Esophagus squamous epithelium (tissue), 5 donors: ENCODE measurements around the gene GALNT11. TPM values are rescaled to one million over a fixed set of nuclear protein-coding genes. Genes with fewer than 3 reads are reported as not detected.

ENCODE experiments used
- DNase-seq: peaks from one replicate; lab custom pipeline; 2025; lab: John Stamatoyannopoulos, UW
- H3K27ac ChIP-seq, 4 donors: fragments of 200-600 bp; sonication (generic); one replicate each; pipeline ENCODE4 v1.5.1; 2016 to 2019; ENCODE audit warnings: mild to moderate bottlenecking in 1 of 4
- H3K27me3 ChIP-seq, 4 donors: fragments of 200-600 bp; sonication (generic); 1 replicate in 3 of 4; 2 replicates in 1 of 4; pipeline versions ENCODE4 v1.5.1 to v1.6.0; 2017 to 2021; ENCODE audit warnings: antibody characterized with exemption in 1 of 4
- H3K36me3 ChIP-seq, 3 donors: fragments of 200-600 bp; sonication (generic); one replicate each; pipeline ENCODE4 v1.5.1; 2016 to 2019
- H3K4me1 ChIP-seq, 3 donors: fragments of 200-600 bp; sonication (generic); one replicate each; pipeline ENCODE4 v1.5.1; 2017 to 2019
- H3K4me3 ChIP-seq, 4 donors: fragments of 200-600 bp; sonication (generic); 1 replicate in 3 of 4; 2 replicates in 1 of 4; pipeline ENCODE4 v1.5.1; 2016 to 2019; ENCODE audit warnings: mild to moderate bottlenecking in 2 of 4, moderate library complexity in 1 of 4
- H3K9me3 ChIP-seq, 3 donors: fragments of 200-600 bp; sonication (generic); one replicate each; pipeline ENCODE4 v1.5.1; 2016 to 2019
- POLR2A ChIP-seq, 4 donors: fragments of 450-650 bp; IDR thresholded peaks; one replicate each; pipeline ENCODE4 v1.6.1; 2017; ENCODE audit warnings: antibody characterized with exemption in 4 of 4, mild to moderate bottlenecking in 4 of 4, moderate library complexity in 3 of 4
- WGBS, 2 donors: methylation state at CpG; one replicate each; pipeline ENCODE4 v1.1.5; 2018; 5-methylcytosine and 5-hydroxymethylcytosine counted together
- intact Hi-C: fragments of 100-400 bp; cut with DNase I; formaldehyde crosslinking; loops from one replicate; pipeline ENCODE4 v1.15.0; 2022
- total RNA-seq, 4 donors: library from RNA; depleted of rRNA; stranded (reverse); fragments of >200 nt; gene quantifications; one replicate each; pipeline ENCODE4 v1.1.0, GENCODE V29; 2016
- TF ChIP-seq, protein P1 (sequence below), 6 experiments: fragments of 450-650 bp in 4 of 6; fragments of 200-600 bp in 2 of 6; sonication (generic) in 2 of 6; IDR thresholded peaks; one replicate each; pipeline ENCODE4 v1.5.1; 2016 to 2019; ENCODE audit warnings: antibody characterized with exemption in 6 of 6, mild to moderate bottlenecking in 4 of 6, moderate library complexity in 4 of 6
- donor health status: DM: yes; HTN: yes; CAD: no.

GALNT11 gene
- total RNA-seq, 4 donors from 2014 or later, result 26.9 to 53.3 (median 33.6) TPM

DNA sequence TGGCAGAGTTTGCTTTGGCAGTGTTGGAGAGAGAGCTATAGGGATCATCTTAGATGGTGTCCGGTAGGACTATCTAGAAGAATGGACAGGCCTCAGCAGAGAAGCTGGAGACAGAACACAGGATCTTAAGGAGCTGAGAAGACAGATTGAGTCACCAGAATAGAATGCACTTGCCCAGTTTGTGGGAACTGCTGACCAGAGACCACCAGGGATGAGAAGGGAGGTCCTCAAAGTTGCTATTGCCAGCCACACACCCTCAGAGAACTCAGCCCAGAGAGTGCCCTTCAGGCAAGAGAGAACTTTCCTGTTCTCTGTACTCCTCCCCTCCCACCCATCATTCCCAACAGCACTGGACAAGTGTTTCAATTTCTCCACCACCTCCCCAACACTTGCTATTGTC lies 25.3 kb upstream of the GALNT11 start:
- 87 to 90% methylated on average over 1 of the region's 1 CpG for WGBS, 2 donors
- no peak for DNase-seq
- no peak for TF ChIP-seq POLR2A (IDR thresholded peaks at IDR 0.05)
- TF ChIP-seq, protein P1, sequence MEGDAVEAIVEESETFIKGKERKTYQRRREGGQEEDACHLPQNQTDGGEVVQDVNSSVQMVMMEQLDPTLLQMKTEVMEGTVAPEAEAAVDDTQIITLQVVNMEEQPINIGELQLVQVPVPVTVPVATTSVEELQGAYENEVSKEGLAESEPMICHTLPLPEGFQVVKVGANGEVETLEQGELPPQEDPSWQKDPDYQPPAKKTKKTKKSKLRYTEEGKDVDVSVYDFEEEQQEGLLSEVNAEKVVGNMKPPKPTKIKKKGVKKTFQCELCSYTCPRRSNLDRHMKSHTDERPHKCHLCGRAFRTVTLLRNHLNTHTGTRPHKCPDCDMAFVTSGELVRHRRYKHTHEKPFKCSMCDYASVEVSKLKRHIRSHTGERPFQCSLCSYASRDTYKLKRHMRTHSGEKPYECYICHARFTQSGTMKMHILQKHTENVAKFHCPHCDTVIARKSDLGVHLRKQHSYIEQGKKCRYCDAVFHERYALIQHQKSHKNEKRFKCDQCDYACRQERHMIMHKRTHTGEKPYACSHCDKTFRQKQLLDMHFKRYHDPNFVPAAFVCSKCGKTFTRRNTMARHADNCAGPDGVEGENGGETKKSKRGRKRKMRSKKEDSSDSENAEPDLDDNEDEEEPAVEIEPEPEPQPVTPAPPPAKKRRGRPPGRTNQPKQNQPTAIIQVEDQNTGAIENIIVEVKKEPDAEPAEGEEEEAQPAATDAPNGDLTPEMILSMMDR (IDR thresholded peaks at IDR 0.05), result no peak
- Histone ChIP-seq H3K4me1 (no peaks in the 10 kb centered on the region), H3K36me3 (no peaks in the 10 kb centered on the region), H3K9me3 (no peaks in the 10 kb centered on the region), H3K27me3 (peaks cover 0 to 18% (median 0%) of the 10 kb centered on the region in 4 donors), H3K27ac (no peak overlapping the region), H3K4me3 (no peak overlapping the region)
- intact Hi-C loops, result no loop called here

DNA sequence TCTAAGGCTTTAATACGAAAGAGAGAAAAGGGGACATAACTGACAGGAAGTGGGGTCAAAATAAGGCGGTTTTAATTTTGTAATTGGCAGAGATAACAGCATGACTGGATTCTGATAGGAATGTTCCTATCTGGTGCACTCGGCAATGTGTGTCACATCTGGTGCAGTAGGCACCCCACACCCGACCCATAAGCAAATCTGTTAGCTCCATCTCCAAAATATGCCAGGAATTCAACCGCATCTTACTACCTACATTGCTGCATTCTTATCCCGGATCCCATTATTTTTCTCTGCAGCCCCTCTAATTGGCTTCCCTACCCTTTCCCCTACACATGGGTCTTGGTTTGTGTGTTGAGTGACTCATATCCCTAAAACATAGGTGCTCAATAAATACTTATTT lies 19.1 kb upstream of the GALNT11 start:
- Histone ChIP-seq H3K36me3 (no peaks in the 10 kb centered on the region), H3K9me3 (no peaks in the 10 kb centered on the region), H3K27me3 (peaks cover 0 to 8% (median 0%) of the 10 kb centered on the region in 4 donors), H3K4me1 (no peaks in the 10 kb centered on the region), H3K4me3 (no peak overlapping the region), H3K27ac (no peak overlapping the region)
- intact Hi-C loops, result no loop called here
- TF ChIP-seq, protein P1 (IDR thresholded peaks at IDR 0.05), result no peak
- TF ChIP-seq POLR2A (IDR thresholded peaks at IDR 0.05), result no peak
- DNase-seq, result no peak
- 67 to 87% methylated on average over 6 of the region's 6 CpGs for WGBS, 2 donors

DNA sequence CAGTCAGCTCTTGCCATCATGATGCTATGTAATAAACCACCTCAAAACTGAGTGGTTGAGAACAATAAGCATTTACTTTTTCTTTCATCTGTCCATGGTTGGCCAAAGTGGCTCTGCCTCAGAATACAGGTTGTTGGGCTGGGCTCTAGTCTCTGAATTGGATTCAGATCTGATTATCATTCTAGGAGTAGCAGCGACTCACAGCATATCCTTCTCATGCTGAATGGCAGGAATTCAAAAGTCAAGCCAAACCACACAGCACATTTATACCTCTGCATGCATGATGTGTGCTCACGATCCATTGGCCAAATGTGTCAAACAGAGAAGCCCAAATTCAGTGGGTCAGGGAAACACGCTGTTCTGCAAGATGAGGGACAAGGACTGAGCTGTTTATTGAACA lies 13.6 kb upstream of the GALNT11 start:
- no peak for TF ChIP-seq POLR2A (IDR thresholded peaks at IDR 0.05)
- TF ChIP-seq, protein P1 (IDR thresholded peaks at IDR 0.05), result no peak
- no peak for DNase-seq
- 64 to 71% methylated on average over 2 of the region's 3 CpGs for WGBS, 2 donors
- Histone ChIP-seq H3K27ac (no peak overlapping the region), H3K36me3 (no peaks in the 10 kb centered on the region), H3K27me3 (peaks cover 0 to 5% (median 0%) of the 10 kb centered on the region in 4 donors), H3K4me3 (no peak overlapping the region), H3K4me1 (no peaks in the 10 kb centered on the region), H3K9me3 (no peaks in the 10 kb centered on the region)
- intact Hi-C loops, result no loop called here

DNA sequence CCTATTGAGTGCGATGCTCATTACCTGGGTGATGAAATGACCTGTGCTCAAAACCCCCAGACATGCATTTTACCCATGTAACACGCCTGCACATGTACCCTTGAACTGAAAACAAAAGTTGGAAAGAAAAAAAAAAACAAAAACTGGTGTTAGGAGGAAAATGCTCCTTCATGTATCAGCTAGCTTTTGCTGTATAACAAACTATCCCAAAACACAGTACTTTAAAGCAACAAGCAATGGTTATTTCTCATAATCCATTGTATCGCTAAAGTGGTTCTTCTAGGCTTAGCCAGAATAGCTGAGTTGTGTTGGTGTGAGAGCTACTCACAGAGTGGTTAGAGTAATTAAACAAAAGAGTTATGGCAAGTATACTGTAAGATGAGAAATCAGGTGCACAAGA lies 12.2 kb upstream of the GALNT11 start:
- DNase-seq, result no peak
- 84 to 86% methylated on average over 3 of the region's 3 CpGs for WGBS, 2 donors
- H3K4me3 ChIP-seq, result no peak overlapping the region
- intact Hi-C loops, result no loop called here
- H3K4me1 ChIP-seq, result no peaks in the 10 kb centered on the region
- TF ChIP-seq, protein P1 (IDR thresholded peaks at IDR 0.05), result no peak
- no peak for TF ChIP-seq POLR2A (IDR thresholded peaks at IDR 0.05)
- H3K27me3 ChIP-seq, result peaks cover 0 to 5% (median 0%) of the 10 kb centered on the region in 4 donors
- no peaks in the 10 kb centered on the region for H3K36me3 ChIP-seq
- H3K9me3 ChIP-seq, result no peaks in the 10 kb centered on the region
- no peak overlapping the region for H3K27ac ChIP-seq

DNA sequence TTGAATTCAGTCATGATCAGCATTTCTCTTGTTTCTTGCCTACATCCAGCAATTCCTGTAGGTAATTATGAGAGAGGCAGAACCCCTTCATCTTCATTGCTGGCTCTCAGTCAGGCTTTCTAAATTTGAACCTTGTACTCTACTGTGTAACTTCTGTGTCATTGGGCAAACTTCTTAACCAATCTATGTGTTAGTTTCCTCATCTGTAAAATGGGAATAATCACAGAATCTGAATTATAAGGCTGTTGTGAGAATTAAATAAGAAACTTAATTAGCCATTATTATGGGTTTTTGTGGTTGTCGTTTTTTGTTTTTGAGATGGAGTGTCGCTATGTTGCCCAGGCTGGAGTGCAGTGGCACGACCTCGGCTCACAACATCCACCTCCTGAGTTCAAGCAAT lies 11.5 kb upstream of the GALNT11 start:
- H3K4me1 ChIP-seq, result no peaks in the 10 kb centered on the region
- WGBS, 2 donors, result 91 to 95% methylated on average over 4 of the region's 4 CpGs
- DNase-seq, result no peak
- peaks cover 0 to 5% (median 0%) of the 10 kb centered on the region in 4 donors for H3K27me3 ChIP-seq
- no peaks in the 10 kb centered on the region for H3K36me3 ChIP-seq
- intact Hi-C loops, result no loop called here
- no peaks in the 10 kb centered on the region for H3K9me3 ChIP-seq
- no peak overlapping the region for H3K4me3 ChIP-seq
- H3K27ac ChIP-seq, result no peak overlapping the region
- TF ChIP-seq, protein P1 (IDR thresholded peaks at IDR 0.05), result no peak
- no peak for TF ChIP-seq POLR2A (IDR thresholded peaks at IDR 0.05)
